Stimulated activated CD8-positive, alpha-beta memory T cell treated with anti-CD3 and anti-CD28 coated beads, Interleukin-7, amount 100 ng/mL, for 48 hours (primary cell): ENCODE data around the gene KHSRP.

Source experiments
- DNase-seq, 2 donors: peaks; one replicate each; pipeline ENCODE4 v3.0.0-alpha.2; 2020; ENCODE audit warnings: low read depth in 1 of 2; ENCODE audit errors: extremely low read depth in 1 of 2

The KHSRP gene, protein sequence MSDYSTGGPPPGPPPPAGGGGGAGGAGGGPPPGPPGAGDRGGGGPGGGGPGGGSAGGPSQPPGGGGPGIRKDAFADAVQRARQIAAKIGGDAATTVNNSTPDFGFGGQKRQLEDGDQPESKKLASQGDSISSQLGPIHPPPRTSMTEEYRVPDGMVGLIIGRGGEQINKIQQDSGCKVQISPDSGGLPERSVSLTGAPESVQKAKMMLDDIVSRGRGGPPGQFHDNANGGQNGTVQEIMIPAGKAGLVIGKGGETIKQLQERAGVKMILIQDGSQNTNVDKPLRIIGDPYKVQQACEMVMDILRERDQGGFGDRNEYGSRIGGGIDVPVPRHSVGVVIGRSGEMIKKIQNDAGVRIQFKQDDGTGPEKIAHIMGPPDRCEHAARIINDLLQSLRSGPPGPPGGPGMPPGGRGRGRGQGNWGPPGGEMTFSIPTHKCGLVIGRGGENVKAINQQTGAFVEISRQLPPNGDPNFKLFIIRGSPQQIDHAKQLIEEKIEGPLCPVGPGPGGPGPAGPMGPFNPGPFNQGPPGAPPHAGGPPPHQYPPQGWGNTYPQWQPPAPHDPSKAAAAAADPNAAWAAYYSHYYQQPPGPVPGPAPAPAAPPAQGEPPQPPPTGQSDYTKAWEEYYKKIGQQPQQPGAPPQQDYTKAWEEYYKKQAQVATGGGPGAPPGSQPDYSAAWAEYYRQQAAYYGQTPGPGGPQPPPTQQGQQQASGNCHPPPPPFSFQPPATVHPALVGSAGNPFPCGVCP

GRCh38 chr19:6424195-6424938 is at the start of gene KHSRP:
Gene KHSRP, minus strand, starts transcription at chr19:6424811. Its CDS starts 110 bp downstream, at chr19:6424701.
- no peak for DNase-seq

GRCh38 chr19:6473647-6474046 is 49.0 kb upstream of the KHSRP start:
- DNase-seq: no peak

- DNase-seq: no peak
Measured at GRCh38 chr19:6472713-6473112, 48.1 kb upstream of the KHSRP start.

- DNase-seq: no peak
Measured at GRCh38 chr19:6471076-6471475, 46.5 kb upstream of the KHSRP start.

GRCh38 chr19:6470173-6470572 is 45.6 kb upstream of the KHSRP start:
- DNase-seq: no peak

- no peak for DNase-seq
Measured at GRCh38 chr19:6467384-6467783, 42.8 kb upstream of the KHSRP start.

DNA sequence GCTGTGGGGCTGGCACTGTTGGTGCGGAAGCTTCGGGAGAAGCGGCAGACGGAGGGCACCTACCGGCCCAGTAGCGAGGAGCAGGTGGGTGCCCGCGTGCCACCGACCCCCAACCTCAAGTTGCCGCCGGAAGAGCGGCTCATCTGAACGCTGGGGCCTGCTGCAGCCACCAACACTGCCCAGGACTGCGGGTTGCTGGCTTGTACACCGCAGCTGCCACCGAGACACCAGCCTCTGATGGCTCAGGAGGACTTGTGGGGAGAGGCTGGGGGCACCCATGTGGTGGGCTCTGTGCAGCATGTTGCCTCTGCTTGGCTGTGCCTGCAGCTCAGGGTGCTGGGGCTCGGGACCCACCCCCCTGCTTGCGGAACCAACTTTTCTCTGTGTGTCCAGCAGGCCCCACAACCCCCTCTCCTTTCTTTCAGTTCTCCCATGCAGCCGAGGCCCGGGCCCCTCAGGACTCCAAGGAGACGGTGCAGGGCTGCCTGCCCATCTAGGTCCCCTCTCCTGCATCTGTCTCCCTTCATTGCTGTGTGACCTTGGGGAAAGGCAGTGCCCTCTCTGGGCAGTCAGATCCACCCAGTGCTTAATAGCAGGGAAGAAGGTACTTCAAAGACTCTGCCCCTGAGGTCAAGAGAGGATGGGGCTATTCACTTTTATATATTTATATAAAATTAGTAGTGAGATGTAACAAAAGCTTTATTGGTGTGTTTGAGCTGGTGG is 42.1 kb upstream of the KHSRP start:
- no peak for DNase-seq

GRCh38 chr19:6465663-6466062 is 41.1 kb upstream of the KHSRP start:
- no peak for DNase-seq

DNA sequence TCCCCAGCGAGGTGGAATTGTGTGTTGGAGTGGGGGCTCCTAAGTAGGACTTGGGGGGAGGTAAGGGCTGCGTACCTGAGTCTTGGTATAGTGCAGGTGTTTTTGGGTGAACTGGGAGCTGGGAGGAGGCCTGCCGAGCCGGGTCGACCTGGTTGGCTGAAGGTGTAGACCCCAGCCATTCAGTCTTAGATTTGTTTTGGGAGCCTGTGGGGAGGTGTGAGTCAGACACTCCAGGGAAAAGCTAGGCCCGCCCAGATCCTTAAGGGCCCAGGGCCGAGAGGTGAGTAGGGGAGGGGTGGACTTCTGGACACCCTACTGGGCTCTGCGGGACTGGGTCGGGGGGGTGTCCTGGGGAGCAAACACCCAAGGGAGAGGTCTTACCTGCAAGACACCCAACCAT is 40.4 kb upstream of the KHSRP start:
- DNase-seq: no peak

GRCh38 chr19:6464070-6464873 is 39.7 kb upstream of the KHSRP start, which contains the start of gene CRB3:
Gene CRB3, plus strand, starts transcription at chr19:6464271. Its CDS starts 431 bp downstream, at chr19:6464702.
- no peak for DNase-seq

DNA sequence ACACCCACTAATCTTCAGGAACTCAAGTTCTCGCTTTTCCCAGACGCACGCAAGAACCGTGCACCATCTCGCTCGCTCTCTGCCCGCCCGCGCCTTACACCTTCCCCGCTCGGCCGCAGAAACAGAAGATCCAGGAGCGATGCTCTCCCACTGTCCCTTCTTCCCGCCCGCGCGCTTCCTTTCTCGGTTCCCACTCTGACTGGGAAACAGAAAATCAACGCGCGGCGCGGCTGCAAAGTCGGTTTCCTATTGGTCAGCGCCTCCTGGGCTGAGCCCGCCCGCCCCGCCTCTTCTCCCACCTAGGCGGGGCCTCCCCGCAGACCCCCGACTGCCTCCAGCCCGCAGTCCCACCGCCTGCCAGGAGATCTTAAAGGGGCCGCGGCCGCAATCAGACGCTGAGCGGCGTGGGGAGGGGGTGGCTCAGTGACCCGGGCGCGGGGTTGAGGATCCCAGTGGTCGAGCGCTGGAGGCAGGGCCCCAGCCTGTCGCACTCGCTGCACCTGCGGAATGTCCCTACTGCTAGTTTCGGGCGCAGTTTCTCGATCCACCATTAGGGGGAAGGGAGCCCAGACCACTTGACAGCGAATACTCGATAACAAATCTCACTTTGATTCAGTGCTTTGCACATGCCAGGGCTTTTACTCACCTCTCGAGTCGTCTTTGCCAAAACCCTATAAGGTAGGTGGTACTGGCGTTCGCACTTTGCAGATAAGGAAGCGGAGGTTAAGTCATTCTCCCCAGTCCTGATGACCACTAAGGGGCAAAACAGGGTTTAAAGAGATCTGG is 35.7 kb upstream of the KHSRP start:
- peak; percentile 92 to 96 for DNase-seq

DNA sequence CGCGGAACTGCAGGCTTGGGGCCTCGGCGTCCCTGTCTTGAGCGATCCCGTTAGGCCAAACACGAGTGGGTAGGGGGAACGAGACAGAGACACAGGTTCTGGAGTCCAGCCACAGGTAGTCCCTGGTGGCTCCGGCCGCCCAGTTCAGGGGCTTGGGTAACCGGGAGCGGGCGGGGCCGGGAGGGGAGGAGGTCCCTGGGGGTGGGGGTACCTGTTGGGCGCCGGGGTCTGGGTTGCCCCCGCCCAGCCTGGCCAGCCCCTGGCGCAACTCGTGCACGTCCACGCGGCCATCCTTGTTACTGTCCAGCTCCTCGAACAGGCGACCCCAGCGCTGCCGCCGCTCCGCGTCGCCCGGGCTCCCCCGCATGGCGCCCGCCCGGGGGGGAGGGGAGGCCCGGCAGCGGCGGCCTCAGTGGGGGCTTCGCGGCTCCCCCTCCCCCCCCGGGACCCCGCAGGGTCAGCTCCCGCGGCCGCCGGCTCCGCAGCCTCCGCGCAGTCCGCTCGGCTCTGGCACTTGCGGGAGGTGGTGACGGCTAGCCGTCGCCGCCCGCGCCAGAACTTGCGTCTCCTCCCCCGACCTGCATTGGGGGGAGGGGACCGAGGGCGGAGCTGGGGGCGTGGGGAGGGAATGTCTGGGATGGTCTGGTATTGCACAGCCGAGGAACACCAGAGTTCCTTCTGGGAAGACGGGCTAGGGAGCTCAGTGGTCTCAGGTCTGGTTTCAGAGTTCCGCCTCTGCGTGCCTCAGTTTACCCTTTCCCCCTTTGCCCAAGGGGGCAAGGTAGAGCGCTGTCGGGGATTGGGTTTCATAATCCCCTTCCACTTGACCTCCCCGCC is 34.9 kb upstream of the KHSRP start, which contains the start of gene SLC25A23:
SLC25A23 (minus strand) TSS at position 531 of the 837 bp plus-strand sequence; CDS start at position 367, 164 bp downstream.
- DNase-seq: no peak

- no peak for DNase-seq
Measured at GRCh38 chr19:6458695-6459261, 34.2 kb upstream of the KHSRP start.

DNA sequence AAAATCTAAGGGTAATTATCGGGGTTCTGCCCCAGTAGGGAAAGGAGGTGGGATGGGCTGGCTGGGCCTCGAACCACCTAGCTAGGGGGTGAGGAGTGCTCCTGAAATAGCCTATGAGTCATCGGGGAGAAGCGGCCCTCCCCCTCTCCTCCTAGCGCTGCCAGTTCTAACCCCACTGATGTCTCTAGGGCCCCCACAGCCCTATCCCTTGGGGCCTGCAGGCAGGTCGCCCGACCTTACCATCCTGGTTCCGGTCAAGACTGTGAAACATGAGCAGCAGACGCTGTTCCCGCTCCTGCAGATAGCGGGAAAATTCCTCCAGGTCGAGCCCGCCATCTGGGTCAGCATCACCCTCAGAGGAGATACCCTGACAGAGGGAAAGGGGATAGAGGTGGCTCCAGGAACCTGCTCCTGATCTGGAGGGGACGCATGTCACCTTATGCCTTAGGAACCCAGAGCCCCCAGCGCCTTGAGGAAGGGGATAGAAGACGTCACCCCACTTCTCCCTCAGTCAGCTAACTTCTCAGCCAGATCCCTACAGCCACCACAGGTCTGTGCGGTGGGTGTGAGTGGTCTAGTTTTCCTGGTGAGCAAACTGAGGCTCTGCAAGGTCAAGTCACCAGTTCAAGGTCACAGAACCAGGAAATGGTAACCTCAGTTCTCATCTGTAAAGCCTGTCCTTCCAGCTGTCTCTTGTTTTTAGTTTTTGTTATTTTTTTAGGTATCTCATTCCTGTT is 33.5 kb upstream of the KHSRP start:
- DNase-seq: no peak

GRCh38 chr19:6455924-6456323 is 31.3 kb upstream of the KHSRP start:
- DNase-seq: no peak

- DNase-seq: no peak
Measured at GRCh38 chr19:6453951-6454565, 29.4 kb upstream of the KHSRP start.

GRCh38 chr19:6452899-6453298 is 28.3 kb upstream of the KHSRP start:
- DNase-seq: no peak
